Aorta (tissue), 5 donors: Measurements from ENCODE around the gene ZBTB17. TPM values are rescaled to one million over a fixed set of nuclear protein-coding genes. Genes with fewer than 3 reads are reported as not detected.
"Not testable (repeated sequence)": the region's sequence is repeated elsewhere in the genome, so short reads cannot be mapped to it uniquely, and the experiment has no call there.

ENCODE experiments used
- ATAC-seq: fragments of 200-7000 bp; cut with Tn5 transposase; one replicate; pipeline ENCODE4 v1.9.1; 2022; ENCODE audit warnings: moderate library complexity; ENCODE audit not compliant: low FRiP score
- DNase-seq, 2 donors: peaks; one replicate each; pipeline ENCODE4 v3.0.0-alpha.2; 2020
- H3K27ac ChIP-seq, 2 donors: one replicate each; pipeline ENCODE4 v1.5.1; 2013; ENCODE audit warnings: low read length in 2 of 2, mild to moderate bottlenecking in 2 of 2, moderate library complexity in 2 of 2, control low read depth in 1 of 2, inconsistent platforms in 1 of 2, low read depth in 1 of 2
- H3K27me3 ChIP-seq, 2 donors: one replicate each; pipeline ENCODE4 v1.6.1; 2013; ENCODE audit warnings: control low read depth in 1 of 2, low read length in 1 of 2, mild to moderate bottlenecking in 1 of 2, moderate library complexity in 1 of 2; ENCODE audit not compliant: insufficient read depth in 2 of 2, control insufficient read depth in 1 of 2
- H3K36me3 ChIP-seq, 2 donors: one replicate each; pipeline ENCODE4 v1.6.1; 2013; ENCODE audit warnings: control low read depth in 1 of 2, low read length in 1 of 2, mild to moderate bottlenecking in 1 of 2; ENCODE audit not compliant: insufficient read depth in 2 of 2, control insufficient read depth in 1 of 2
- H3K4me1 ChIP-seq, 2 donors: one replicate each; pipeline ENCODE4 v1.6.1; 2013; ENCODE audit warnings: low read length in 2 of 2, control low read depth in 1 of 2, mild to moderate bottlenecking in 1 of 2, moderate library complexity in 1 of 2; ENCODE audit not compliant: insufficient read depth in 2 of 2, control insufficient read depth in 1 of 2
- H3K4me3 ChIP-seq, 2 donors: one replicate each; pipeline ENCODE4 v1.5.1; 2013; ENCODE audit warnings: low read length in 2 of 2, control low read depth in 1 of 2, mild to moderate bottlenecking in 1 of 2
- H3K9me3 ChIP-seq: one replicate; pipeline ENCODE4 v1.6.1; 2013; ENCODE audit warnings: mild to moderate bottlenecking, low read length; ENCODE audit not compliant: control insufficient read depth
- WGBS, 2 donors: extraction: QIAGEN DNeasy Blood & Tissue Kit; methylation state at CpG; one replicate each; pipeline ENCODE4 v1.1.7; 2013; 5-methylcytosine and 5-hydroxymethylcytosine counted together
- intact Hi-C, 2 donors: fragments of 100-400 bp; cut with DNase I; formaldehyde crosslinking; loops; one replicate each; pipeline versions ENCODE4 v1.14.2 to v1.15.0; 2022
- polyA plus RNA-seq, 2 donors: library from polyadenylated mRNA; stranded (reverse); fragments of 200-250 nt; gene quantifications; one replicate each; pipeline ENCODE4 v1.2.3, GENCODE V29; 2013
- total RNA-seq, 2 donors: library from RNA; stranded (reverse); fragmentation: NEBNext Ultra II Directional; extraction: Animal tissue kit (Norgen Biotek cat#: 25700); gene quantifications; one replicate each; pipeline ENCODE4 v1.2.1, GENCODE V29; 2021
- donor health status: healthy with polysubstance abuse.
- donor health status: Bipolar disorder and iron deficiency.
- donor health status: DM: no; HTN: no; CAD: no.
- donor health status: DM: no; HTN: no; CAD: no.
- donor health status: DM: yes; HTN: yes; CAD: no.

The ZBTB17 gene
- total and polyA plus RNA-seq, 4 donors: 15.0 to 134 (median 48.9) TPM

DNA sequence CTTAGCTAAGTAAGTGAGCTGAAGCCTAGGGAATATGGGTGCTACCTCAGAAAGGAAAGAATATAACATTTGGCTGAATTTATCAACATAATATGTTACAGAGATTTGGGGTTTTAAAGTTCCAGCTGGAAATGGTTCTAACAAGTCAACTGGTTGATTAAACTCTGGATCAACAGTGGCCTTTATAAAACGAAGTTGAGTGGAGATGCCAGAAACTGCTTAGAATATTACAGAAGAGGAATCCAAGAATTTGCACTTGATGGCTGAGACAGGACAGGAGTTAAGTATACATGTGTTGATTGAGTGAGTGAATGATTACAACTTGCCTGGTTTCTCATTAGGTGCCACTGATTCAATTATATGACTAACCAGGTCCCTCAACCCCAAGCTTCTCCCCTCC lies 7.4 kb upstream of the ZBTB17 start:
- Histone ChIP-seq H3K4me3 (no peak overlapping the region), H3K27ac (no peak overlapping the region), H3K9me3 (no peaks in the 10 kb centered on the region), H3K36me3 (no peaks in the 10 kb centered on the region), H3K4me1 (no peaks in the 10 kb centered on the region), H3K27me3 (no peaks in the 10 kb centered on the region)
- peak; percentile 44 for ATAC-seq
- 11 to 36% methylated on average over 1 of the region's 1 CpG for WGBS, 2 donors
- intact Hi-C loops: no loop called here
- no peak for DNase-seq

GRCh38 chr1:15981679-15982078 lies 5.8 kb upstream of the ZBTB17 start:
- H3K9me3 ChIP-seq: no peaks in the 10 kb centered on the region
- H3K27ac ChIP-seq: no peak overlapping the region
- 65 to 66% methylated on average over 3 of the region's 3 CpGs for WGBS, 2 donors
- intact Hi-C loops: no loop called here
- no peaks in the 10 kb centered on the region for H3K4me1 ChIP-seq
- DNase-seq: no peak
- no peaks in the 10 kb centered on the region for H3K27me3 ChIP-seq
- ATAC-seq: no peak
- no peak overlapping the region for H3K4me3 ChIP-seq
- H3K36me3 ChIP-seq: no peaks in the 10 kb centered on the region

DNA sequence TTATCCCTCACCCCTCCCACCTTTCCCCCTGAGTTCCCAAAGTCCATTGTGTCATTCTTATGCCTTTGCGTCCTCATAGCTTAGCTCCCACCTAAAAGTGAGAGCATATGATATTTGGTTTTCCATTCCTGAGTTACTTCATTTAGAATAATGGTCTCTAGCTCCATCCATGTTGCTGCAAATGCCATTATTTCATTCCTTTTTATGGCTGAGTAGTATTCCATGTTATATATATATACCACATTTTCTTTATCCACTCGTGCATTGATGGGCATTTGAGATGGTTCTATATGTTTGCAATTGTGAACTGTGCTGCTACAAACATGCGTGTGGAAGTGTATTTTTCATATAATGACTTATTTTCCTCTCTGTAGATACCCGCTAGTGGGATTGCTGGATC lies 2.0 kb upstream of the ZBTB17 start:
- DNase-seq, ATAC-seq, intact Hi-C loops: not testable (repeated sequence)

GRCh38 chr1:15975358-15975804 lies 520 bp downstream of the ZBTB17 start:
- Histone ChIP-seq H3K27me3 (no peaks in the 10 kb centered on the region), H3K4me1 (peaks cover 0 to 5% of the 10 kb centered on the region in 2 donors), H3K36me3 (peaks cover 0 to 4% of the 10 kb centered on the region in 2 donors), H3K9me3 (no peaks in the 10 kb centered on the region), H3K27ac (no peak overlapping the region), H3K4me3 (peak overlapping the region; percentile 67 to 80)
- WGBS, 2 donors: 0 to 1% methylated on average over 33 to 47 of the region's 47 CpGs
- peak in 1 of 2 donors; percentile 89 for DNase-seq
- ATAC-seq: peak; percentile 74
- intact Hi-C loops: no loop called here

More for the DNA sequence above, 2.0 kb upstream of the ZBTB17 start:
- H3K4me1 ChIP-seq, H3K4me3 ChIP-seq, H3K27ac ChIP-seq, H3K36me3 ChIP-seq, H3K9me3 ChIP-seq, H3K27me3 ChIP-seq: not testable (repeated sequence)
- 91 to 93% methylated on average over 4 of the region's 4 CpGs for WGBS, 2 donors

GRCh38 chr1:15974855-15975254 lies 1.0 kb downstream of the ZBTB17 start:
- no peak overlapping the region for H3K27ac ChIP-seq
- intact Hi-C loops: no loop called here
- ATAC-seq (no peak), DNase-seq (no peak)
- no peaks in the 10 kb centered on the region for H3K9me3 ChIP-seq
- H3K27me3 ChIP-seq: no peaks in the 10 kb centered on the region
- WGBS, 2 donors: 51 to 53% methylated on average over 9 of the region's 9 CpGs
- H3K36me3 ChIP-seq: peaks cover 0 to 4% of the 10 kb centered on the region in 2 donors
- peaks cover 0 to 5% of the 10 kb centered on the region in 2 donors for H3K4me1 ChIP-seq
- H3K4me3 ChIP-seq: peak overlapping the region; percentile 67 to 80

DNA sequence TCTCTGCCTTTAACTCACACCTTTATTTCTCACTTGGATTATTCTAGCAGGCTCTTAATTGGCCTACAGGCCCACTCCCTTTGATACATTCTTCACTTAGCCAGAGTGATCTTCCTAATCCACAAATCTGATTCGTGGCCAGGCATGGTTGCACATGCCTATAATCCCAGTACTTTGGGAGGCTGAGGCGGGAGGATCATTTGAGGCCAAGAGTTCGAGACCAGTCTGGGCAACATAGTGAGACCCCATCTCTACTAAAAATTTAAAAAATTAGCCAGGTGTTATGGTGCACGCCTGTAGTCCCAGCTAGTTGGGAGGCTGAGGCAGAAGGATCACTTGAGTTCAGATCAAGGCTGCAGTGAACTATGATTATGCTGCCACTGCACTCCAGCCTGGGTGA lies 2.1 kb downstream of the ZBTB17 start:
- H3K4me1 ChIP-seq: peaks cover 0 to 5% of the 10 kb centered on the region in 2 donors
- DNase-seq: no peak
- H3K27ac ChIP-seq: no peak overlapping the region
- intact Hi-C loops: no loop called here
- no peaks in the 10 kb centered on the region for H3K27me3 ChIP-seq
- no peaks in the 10 kb centered on the region for H3K9me3 ChIP-seq
- ATAC-seq: no peak
- no peak overlapping the region for H3K4me3 ChIP-seq
- WGBS, 2 donors: 93 to 94% methylated on average over 4 of the region's 4 CpGs
- peaks cover 0 to 4% of the 10 kb centered on the region in 2 donors for H3K36me3 ChIP-seq

DNA sequence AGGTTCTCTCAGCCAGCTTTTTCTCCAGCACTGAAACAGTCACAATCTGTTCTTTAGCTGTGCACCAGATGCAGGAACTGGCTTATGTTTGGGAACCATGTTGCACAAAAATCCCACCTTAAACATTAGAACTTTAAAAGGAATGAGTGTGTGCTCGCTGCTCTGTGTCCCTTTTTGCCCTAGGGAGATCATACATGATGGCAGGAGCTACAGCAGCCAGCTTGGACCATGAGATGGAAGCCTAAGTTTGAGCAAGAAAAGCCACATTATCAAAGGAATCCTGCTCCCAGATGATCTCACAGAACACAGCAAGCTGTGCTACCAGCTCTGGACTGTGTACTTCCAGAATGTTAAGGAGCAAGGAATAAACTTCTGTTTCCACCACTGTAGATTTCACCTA lies 3.5 kb downstream of the ZBTB17 start:
- Histone ChIP-seq H3K9me3 (no peaks in the 10 kb centered on the region), H3K27ac (no peak overlapping the region), H3K4me3 (no peak overlapping the region), H3K36me3 (peaks cover 0 to 6% of the 10 kb centered on the region in 2 donors), H3K4me1 (peaks cover 0 to 5% of the 10 kb centered on the region in 2 donors), H3K27me3 (no peaks in the 10 kb centered on the region)
- WGBS, 2 donors: 90 to 91% methylated on average over 1 of the region's 1 CpG
- ATAC-seq (no peak), DNase-seq (no peak)
- intact Hi-C loops: no loop called here

DNA sequence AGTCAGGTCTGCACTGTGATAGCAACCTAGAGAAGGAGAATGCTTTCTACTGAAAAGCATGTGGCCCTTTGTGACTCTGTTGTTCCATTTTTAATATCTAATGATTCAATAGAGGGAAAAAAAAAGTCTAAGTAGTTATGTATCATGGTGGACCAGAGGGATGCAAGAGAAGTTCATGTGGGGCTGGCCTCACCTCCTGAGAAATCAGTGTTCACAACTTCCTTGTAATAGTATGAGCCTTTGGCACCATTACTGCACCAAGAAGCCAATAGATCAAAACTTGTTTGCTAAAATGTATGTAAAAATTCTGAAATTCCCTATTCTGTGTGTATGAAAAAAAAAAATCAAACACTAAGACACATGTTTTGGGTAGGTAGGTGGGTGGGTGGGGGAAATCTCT lies 5.0 kb downstream of the ZBTB17 start:
- DNase-seq: no peak
- H3K4me3 ChIP-seq: no peak overlapping the region
- peaks cover 0 to 6% of the 10 kb centered on the region in 2 donors for H3K36me3 ChIP-seq
- no peak for ATAC-seq
- peaks cover 5% of the 10 kb centered on the region in 2 donors for H3K4me1 ChIP-seq
- no peaks in the 10 kb centered on the region for H3K27me3 ChIP-seq
- H3K27ac ChIP-seq: no peak overlapping the region
- no peaks in the 10 kb centered on the region for H3K9me3 ChIP-seq
- intact Hi-C loops: no loop called here

DNA sequence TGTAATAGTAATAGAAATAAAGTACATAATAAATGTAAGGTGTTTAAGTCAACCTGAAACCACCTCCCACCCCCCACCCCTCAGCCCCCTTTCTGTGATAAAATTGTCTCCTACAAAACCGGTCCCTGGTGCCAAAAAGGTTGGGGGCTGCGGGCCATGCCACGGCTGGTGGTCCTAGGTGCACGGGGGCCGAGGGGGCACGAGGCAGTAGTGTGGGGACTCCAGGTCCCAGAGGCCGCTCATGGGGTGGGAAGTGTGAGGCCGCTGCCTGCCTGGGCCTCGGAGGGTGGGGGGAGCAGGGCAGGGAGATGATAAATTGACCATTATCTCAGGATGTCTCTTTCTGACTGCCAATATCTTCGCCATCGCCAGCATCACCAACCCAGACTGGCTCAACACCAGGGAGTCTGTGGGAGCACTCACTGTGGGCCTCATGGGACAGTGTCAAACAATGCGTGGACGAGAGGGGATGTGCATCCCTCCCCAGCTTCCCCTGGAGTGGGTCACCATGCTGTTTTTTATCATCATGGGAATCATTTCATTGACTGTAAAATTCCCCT lies 6.5 kb downstream of the ZBTB17 start:
- WGBS, 2 donors: 97 to 98% methylated on average over 13 of the region's 13 CpGs
- intact Hi-C loops: no loop called here
- H3K4me3 ChIP-seq: no peak overlapping the region
- no peak for DNase-seq
- no peaks in the 10 kb centered on the region for H3K27me3 ChIP-seq
- H3K36me3 ChIP-seq: peaks cover 0 to 6% of the 10 kb centered on the region in 2 donors
- peaks cover 0 to 7% of the 10 kb centered on the region in 2 donors for H3K4me1 ChIP-seq
- no peaks in the 10 kb centered on the region for H3K9me3 ChIP-seq
- no peak overlapping the region for H3K27ac ChIP-seq
- no peak for ATAC-seq
